Pancreas (tissue), 10 donors: ENCODE measurements around the gene NEK3. TPM values are rescaled to one million over a fixed set of nuclear protein-coding genes. Genes with fewer than 3 reads are reported as not detected.
"Not testable (repeated sequence)": the region's sequence is repeated elsewhere in the genome, so short reads cannot be mapped to it uniquely, and the experiment has no call there.

Source experiments
- ATAC-seq, 4 donors: fragments of 200-7000 bp; cut with Tn5 transposase; one replicate each; pipeline versions ENCODE4 v1.8.0 to v1.9.1; 2020; ENCODE audit warnings: mild to moderate bottlenecking in 4 of 4, moderate library complexity in 4 of 4
- DNase-seq, 6 donors: peaks; one replicate each; pipeline ENCODE4 v3.0.0-alpha.2; 2020
- FAIRE-seq: peaks from 2 replicates; lab custom pipeline; 2012; peaks lifted over from hg19 to GRCh38; lab: Jason Lieb, UNC
- H3K27ac ChIP-seq, 4 donors: fragments of 200-600 bp; sonication (generic); 1 replicate in 3 of 4; 2 replicates in 1 of 4; pipeline versions ENCODE4 v1.5.0 to v1.8.0; 2020
- H3K27me3 ChIP-seq, 4 donors: fragments of 200-600 bp; one replicate each; pipeline ENCODE4 v1.8.0; 2021
- H3K36me3 ChIP-seq, 3 donors: fragments of 200-600 bp; sonication (generic) in 1 of 3; one replicate each; pipeline versions ENCODE4 v1.5.0 to v1.8.0; 2020 to 2021
- H3K4me1 ChIP-seq, 3 donors: fragments of 200-600 bp; one replicate each; pipeline ENCODE4 v1.8.0; 2021
- H3K4me3 ChIP-seq, 4 donors: fragments of 200-600 bp; sonication (generic) in 2 of 4; one replicate each; pipeline versions ENCODE4 v1.5.0 to v1.8.0; 2020 to 2021
- H3K9me3 ChIP-seq, 4 donors: fragments of 200-600 bp; one replicate each; pipeline ENCODE4 v1.8.0; 2021
- CTCF ChIP-seq, 4 donors: fragments of 200-600 bp; sonication (generic) in 3 of 4; IDR thresholded peaks; one replicate each; pipeline versions ENCODE4 v1.5.0 to v1.8.0; 2021; ENCODE audit warnings: antibody characterized with exemption in 4 of 4
- WGBS, 2 donors: extraction: QIAGEN DNeasy Blood & Tissue Kit; methylation state at CpG; one replicate each; pipeline ENCODE4 v1.1.7; 2013; 5-methylcytosine and 5-hydroxymethylcytosine counted together
- intact Hi-C, 3 donors: fragments of 100-400 bp; cut with DNase I; formaldehyde crosslinking; loops; one replicate each; pipeline versions ENCODE4 v1.11.1 to v1.14.2; 2022
- polyA plus RNA-seq, 2 donors: library from polyadenylated mRNA; stranded (reverse); fragments of 200-250 nt; gene quantifications; one replicate each; pipeline ENCODE4 v1.2.3, GENCODE V29; 2013
- total RNA-seq, 6 donors: library from RNA; stranded (reverse); fragmentation: NEBNext Ultra II Directional in 4 of 6; extraction: Animal tissue kit (Norgen Biotek cat#: 25700) in 4 of 6; gene quantifications; one replicate each; pipeline versions ENCODE4 v1.2.1 to v1.2.4, GENCODE V29; 2021 to 2023
- donor health status: healthy with polysubstance abuse.
- donor health status: DM: no; HTN: no; CAD: no; lungs with moderate emphysema.
- donor health status: DM: no; HTN: no; CAD: no.
- donor health status: control.
- donor health status: control.
- donor health status: Bipolar disorder and iron deficiency.
- donor health status: DM: yes; HTN: yes; CAD: no.
- donor health status: DM: no; HTN: no; CAD: no.
- donor health status: DM: no; HTN: no; CAD: no.
- donor health status: DM: yes; HTN: yes; CAD: no.

The NEK3 gene
- total and polyA plus RNA-seq, 8 donors, result 6.0 to 33.4 (median 7.0) TPM

- Histone ChIP-seq H3K36me3 (peaks cover 0 to 15% (median 4%) of the 10 kb centered on the region in 3 donors), H3K4me1 (peaks cover 0 to 3% (median 0%) of the 10 kb centered on the region in 3 donors), H3K27me3 (no peaks in the 10 kb centered on the region), H3K9me3 (no peaks in the 10 kb centered on the region), H3K27ac (no peak overlapping the region), H3K4me3 (no peak overlapping the region)
- TF ChIP-seq CTCF (IDR thresholded peaks at IDR 0.05), result no peak
- ATAC-seq (no peak), DNase-seq (no peak), FAIRE-seq (no peak)
- intact Hi-C loops, result no loop called here
- WGBS, 2 donors, result 47 to 49% methylated on average over 1 of the region's 1 CpG
These were observed 27.6 kb upstream of the NEK3 start for GRCh38 chr13:52187029-52187423.

- H3K36me3 ChIP-seq, result peaks cover 0 to 33% (median 10%) of the 10 kb centered on the region in 3 donors
These were observed 22.0 kb upstream of the NEK3 start for GRCh38 chr13:52181316-52181954.

GRCh38 chr13:52179925-52180324 lies 20.5 kb upstream of the NEK3 start:
- no peak for TF ChIP-seq CTCF (IDR thresholded peaks at IDR 0.05)
- H3K4me1 ChIP-seq, result no peaks in the 10 kb centered on the region
- peaks cover 0 to 33% (median 7%) of the 10 kb centered on the region in 3 donors for H3K36me3 ChIP-seq
- ATAC-seq, result no peak
- DNase-seq, result no peak
- no peaks in the 10 kb centered on the region for H3K27me3 ChIP-seq
- WGBS, 2 donors, result 61 to 66% methylated on average over 2 of the region's 2 CpGs
- intact Hi-C loops, result no loop called here
- no peak overlapping the region for H3K4me3 ChIP-seq
- FAIRE-seq, result no peak
- H3K9me3 ChIP-seq, result no peaks in the 10 kb centered on the region
- H3K27ac ChIP-seq, result no peak overlapping the region

More at GRCh38 chr13:52181316-52181954, 22.0 kb upstream of the NEK3 start:
- H3K27me3 ChIP-seq, H3K9me3 ChIP-seq, ATAC-seq, H3K4me1 ChIP-seq, H3K27ac ChIP-seq, DNase-seq, intact Hi-C loops, H3K4me3 ChIP-seq: not testable (repeated sequence)
- FAIRE-seq, result peak; percentile 90
- 77 to 84% methylated on average over 5 of the region's 5 CpGs for WGBS, 2 donors

GRCh38 chr13:52177276-52177675 lies 17.9 kb upstream of the NEK3 start:
- no peak for DNase-seq
- Histone ChIP-seq H3K36me3 (peaks cover 0 to 29% (median 7%) of the 10 kb centered on the region in 3 donors), H3K9me3 (no peaks in the 10 kb centered on the region), H3K27me3 (no peaks in the 10 kb centered on the region), H3K27ac (no peak overlapping the region), H3K4me1 (no peaks in the 10 kb centered on the region), H3K4me3 (no peak overlapping the region)
- 74 to 84% methylated on average over 2 of the region's 2 CpGs for WGBS, 2 donors
- no peak for FAIRE-seq
- no peak for TF ChIP-seq CTCF (IDR thresholded peaks at IDR 0.05)
- intact Hi-C loops, result no loop called here
- no peak for ATAC-seq

- DNase-seq, H3K27me3 ChIP-seq, intact Hi-C loops, H3K27ac ChIP-seq, H3K4me1 ChIP-seq, H3K9me3 ChIP-seq, FAIRE-seq, H3K4me3 ChIP-seq: not testable (repeated sequence)
- ATAC-seq, result peak in 1 of 4 donors; percentile 42
- H3K36me3 ChIP-seq, result peaks cover 0 to 15% (median 5%) of the 10 kb centered on the region in 3 donors
- 90 to 93% methylated on average over 6 of the region's 6 CpGs for WGBS, 2 donors
These were observed 14.6 kb upstream of the NEK3 start for GRCh38 chr13:52173970-52174369.

- Histone ChIP-seq H3K36me3 (peaks cover 0 to 21% (median 5%) of the 10 kb centered on the region in 3 donors), H3K27me3 (no peaks in the 10 kb centered on the region), H3K4me1 (no peaks in the 10 kb centered on the region), H3K4me3 (no peak overlapping the region), H3K27ac (no peak overlapping the region), H3K9me3 (no peaks in the 10 kb centered on the region)
- no peak for DNase-seq
- ATAC-seq, result no peak
- TF ChIP-seq CTCF (IDR thresholded peaks at IDR 0.05), result no peak
- no peak for FAIRE-seq
- WGBS, 2 donors, result 80 to 84% methylated on average over 3 of the region's 3 CpGs
- intact Hi-C loops, result no loop called here
These were observed 14.0 kb upstream of the NEK3 start for GRCh38 chr13:52173373-52173772.

GRCh38 chr13:52171686-52172085 lies 12.3 kb upstream of the NEK3 start:
- peaks cover 0 to 25% (median 5%) of the 10 kb centered on the region in 3 donors for H3K36me3 ChIP-seq
- H3K9me3 ChIP-seq, H3K4me3 ChIP-seq, intact Hi-C loops, DNase-seq, H3K27ac ChIP-seq, H3K4me1 ChIP-seq, FAIRE-seq, ATAC-seq, H3K27me3 ChIP-seq: not testable (repeated sequence)
- WGBS, 2 donors, result 91 to 92% methylated on average over 1 of the region's 1 CpG

- H3K9me3 ChIP-seq, H3K4me1 ChIP-seq, H3K27me3 ChIP-seq, H3K27ac ChIP-seq, ATAC-seq, DNase-seq, intact Hi-C loops, H3K4me3 ChIP-seq: not testable (repeated sequence)
- 53 to 57% methylated on average over 1 of the region's 1 CpG for WGBS, 2 donors
- H3K36me3 ChIP-seq, result peaks cover 0 to 25% (median 5%) of the 10 kb centered on the region in 3 donors
- peak; percentile 95 for FAIRE-seq
These were observed 11.5 kb upstream of the NEK3 start for GRCh38 chr13:52170828-52171391.
